Mucosa of stomach (tissue), 1 donor: ENCODE results near the gene SERAC1.

Source experiments
- H3K27me3 ChIP-seq: one replicate; pipeline ENCODE4 v1.7.0; 2013; ENCODE audit warnings: mild to moderate bottlenecking, low read length; ENCODE audit not compliant: control insufficient read depth, insufficient read depth
- H3K36me3 ChIP-seq: one replicate; pipeline ENCODE4 v1.7.0; 2013; ENCODE audit warnings: low read length; ENCODE audit not compliant: control insufficient read depth, insufficient read depth
- H3K4me1 ChIP-seq: one replicate; pipeline ENCODE4 v1.7.0; 2013; ENCODE audit warnings: mild to moderate bottlenecking, low read length; ENCODE audit not compliant: control insufficient read depth, insufficient read depth
- H3K4me3 ChIP-seq: one replicate; pipeline ENCODE4 v1.7.0; 2013; ENCODE audit warnings: low read length
- H3K9ac ChIP-seq: one replicate; pipeline ENCODE4 v1.7.0; 2013; ENCODE audit warnings: mild to moderate bottlenecking, low read length, moderate library complexity
- H3K9me3 ChIP-seq: one replicate; pipeline ENCODE4 v1.7.0; 2013; ENCODE audit warnings: mild to moderate bottlenecking, low read length, moderate library complexity; ENCODE audit not compliant: control insufficient read depth
- donor health status: Pancreatic carcinoma.

Gene SERAC1

GRCh38 chr6:158111987-158112386 is 56.1 kb downstream of the SERAC1 start:
- Histone ChIP-seq H3K9me3 (no peaks in the 10 kb centered on the region), H3K4me1 (no peaks in the 10 kb centered on the region), H3K9ac (no peak overlapping the region), H3K4me3 (no peak overlapping the region), H3K27me3 (no peaks in the 10 kb centered on the region), H3K36me3 (no peaks in the 10 kb centered on the region)

GRCh38 chr6:158110986-158111385 is 57.1 kb downstream of the SERAC1 start:
- H3K36me3 ChIP-seq = no peaks in the 10 kb centered on the region
- H3K4me3 ChIP-seq = no peak overlapping the region

DNA sequence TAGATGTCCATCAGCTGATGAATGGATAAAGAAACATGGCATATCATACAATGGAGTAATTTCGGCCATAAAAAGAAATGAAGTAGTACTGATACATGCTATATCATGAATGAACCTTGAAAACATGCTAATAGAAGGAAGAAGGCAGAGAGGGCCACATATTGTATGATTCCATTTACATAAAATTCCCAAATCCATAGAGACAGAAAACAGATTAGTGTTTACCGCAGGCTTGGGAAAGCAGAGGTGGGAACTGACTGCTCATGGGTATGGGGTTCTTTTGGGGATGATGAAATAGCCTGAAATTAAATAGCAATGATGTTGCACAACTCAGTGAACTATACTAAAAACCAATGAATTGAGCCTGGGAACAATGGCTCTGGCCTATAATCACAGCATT is 58.3 kb downstream of the SERAC1 start:
- H3K4me3 ChIP-seq = no peak overlapping the region
- H3K4me1 ChIP-seq = no peaks in the 10 kb centered on the region
- no peaks in the 10 kb centered on the region for H3K36me3 ChIP-seq
- no peaks in the 10 kb centered on the region for H3K27me3 ChIP-seq
- no peaks in the 10 kb centered on the region for H3K9me3 ChIP-seq
- no peak overlapping the region for H3K9ac ChIP-seq

More at GRCh38 chr6:158110986-158111385, 57.1 kb downstream of the SERAC1 start:
- Histone ChIP-seq H3K4me1 (no peaks in the 10 kb centered on the region), H3K9ac (no peak overlapping the region), H3K27me3 (no peaks in the 10 kb centered on the region), H3K9me3 (no peaks in the 10 kb centered on the region)

DNA sequence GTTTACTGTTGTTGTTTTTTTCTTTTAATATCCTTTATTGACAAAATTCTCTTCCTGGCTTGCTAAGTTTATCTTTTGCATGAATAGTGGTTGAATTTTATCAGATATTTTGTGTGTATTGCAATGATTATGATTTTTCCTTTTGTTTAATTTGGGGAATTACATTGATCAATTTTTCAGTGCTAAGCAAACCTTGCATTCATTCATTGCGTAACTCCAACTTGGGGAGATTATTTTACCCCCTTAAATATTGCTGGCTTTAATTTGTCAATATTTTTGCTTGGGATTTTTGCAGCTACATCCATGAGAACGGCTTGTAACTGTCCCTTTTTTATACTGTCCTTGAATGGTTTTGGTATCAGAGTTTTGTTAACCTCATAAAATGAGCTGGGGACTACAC is 63.4 kb downstream of the SERAC1 start:
- Histone ChIP-seq H3K36me3 (no peaks in the 10 kb centered on the region), H3K4me3 (no peak overlapping the region), H3K9me3 (no peaks in the 10 kb centered on the region), H3K4me1 (no peaks in the 10 kb centered on the region), H3K27me3 (no peaks in the 10 kb centered on the region), H3K9ac (no peak overlapping the region)

DNA sequence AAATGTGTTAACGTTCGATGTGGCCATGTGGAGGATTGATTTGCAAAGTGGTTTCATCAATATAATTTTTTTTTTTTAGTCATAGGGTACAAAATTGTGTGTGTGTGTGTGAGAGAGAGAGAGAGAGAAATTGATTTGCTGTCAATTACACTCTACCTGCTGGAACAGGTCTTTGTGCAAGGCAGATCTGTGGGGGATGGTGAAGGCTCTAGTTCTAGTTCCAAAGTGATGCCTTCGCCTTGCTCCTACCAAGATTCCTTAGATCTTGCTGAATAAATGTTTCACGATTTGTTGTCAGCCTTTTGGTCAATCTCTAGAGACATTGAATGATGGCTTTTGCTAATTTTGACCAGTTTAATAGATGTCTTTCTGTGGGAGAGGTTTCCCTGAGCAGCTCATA is 64.8 kb downstream of the SERAC1 start:
- Histone ChIP-seq H3K4me3 (no peak overlapping the region), H3K9ac (no peak overlapping the region), H3K4me1 (no peaks in the 10 kb centered on the region), H3K36me3 (no peaks in the 10 kb centered on the region), H3K9me3 (no peaks in the 10 kb centered on the region), H3K27me3 (no peaks in the 10 kb centered on the region)

DNA sequence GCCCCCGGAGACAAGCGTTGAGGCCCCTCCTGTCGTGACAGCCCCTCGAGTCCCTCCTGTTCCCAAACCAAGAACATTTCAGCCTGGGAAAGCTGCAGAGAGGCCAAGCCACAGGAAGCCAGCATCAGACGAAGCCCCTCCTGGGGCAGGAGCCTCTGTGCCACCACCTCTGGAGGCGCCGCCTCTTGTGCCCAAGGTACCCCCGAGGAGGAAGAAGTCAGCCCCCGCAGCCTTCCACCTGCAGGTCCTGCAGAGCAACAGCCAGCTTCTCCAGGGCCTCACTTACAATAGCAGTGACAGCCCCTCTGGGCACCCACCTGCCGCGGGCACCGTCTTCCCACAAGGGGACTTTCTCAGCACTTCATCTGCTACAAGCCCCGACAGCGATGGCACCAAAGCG is 72.4 kb downstream of the SERAC1 start:
- Histone ChIP-seq H3K4me1 (no peaks in the 10 kb centered on the region), H3K9ac (no peak overlapping the region), H3K36me3 (peaks cover 4% of the 10 kb centered on the region), H3K4me3 (no peak overlapping the region), H3K27me3 (no peaks in the 10 kb centered on the region), H3K9me3 (no peaks in the 10 kb centered on the region)

GRCh38 chr6:158095031-158095430 is 73.0 kb downstream of the SERAC1 start:
- Histone ChIP-seq H3K4me1 (no peaks in the 10 kb centered on the region), H3K36me3 (peaks cover 4% of the 10 kb centered on the region), H3K27me3 (no peaks in the 10 kb centered on the region), H3K4me3 (no peak overlapping the region), H3K9ac (no peak overlapping the region), H3K9me3 (no peaks in the 10 kb centered on the region)

GRCh38 chr6:158092806-158093205 is 75.3 kb downstream of the SERAC1 start:
- Histone ChIP-seq H3K4me3 (no peak overlapping the region), H3K36me3 (peaks cover 4% of the 10 kb centered on the region), H3K27me3 (no peaks in the 10 kb centered on the region), H3K9me3 (no peaks in the 10 kb centered on the region), H3K4me1 (no peaks in the 10 kb centered on the region), H3K9ac (no peak overlapping the region)

DNA sequence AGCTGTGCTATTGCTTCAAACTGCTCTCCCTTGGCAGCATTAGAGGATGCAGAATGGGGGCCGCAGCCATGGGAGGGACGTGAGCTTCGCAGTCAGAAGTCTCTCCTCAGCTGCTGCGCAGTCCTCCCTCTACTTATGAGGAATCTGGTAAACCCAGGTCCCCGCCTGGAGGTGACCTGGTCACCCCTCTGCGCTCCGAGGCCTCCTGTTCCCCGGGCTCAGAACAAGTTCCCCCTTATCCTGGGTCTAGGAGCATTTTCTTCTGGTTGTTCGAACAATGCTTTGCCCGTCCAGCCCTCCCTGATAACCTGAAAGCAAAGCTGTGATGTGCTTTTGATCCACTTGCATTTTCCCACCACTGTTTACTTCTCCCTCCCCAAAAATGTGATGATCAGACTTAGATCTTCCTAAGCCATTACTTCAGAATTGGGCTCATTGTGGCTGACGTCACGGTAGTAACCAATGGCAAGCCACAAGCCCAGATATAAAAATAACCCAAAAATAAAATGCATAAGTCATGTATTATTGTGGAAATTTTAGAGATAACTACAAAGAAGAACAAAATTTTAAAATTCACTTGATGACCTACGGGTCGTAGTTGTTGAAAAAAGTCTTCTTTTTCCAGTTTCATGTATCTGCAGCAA is 80.7 kb downstream of the SERAC1 start:
- Histone ChIP-seq H3K9me3 (no peaks in the 10 kb centered on the region), H3K9ac (no peak overlapping the region), H3K4me3 (no peak overlapping the region), H3K27me3 (no peaks in the 10 kb centered on the region), H3K4me1 (no peaks in the 10 kb centered on the region), H3K36me3 (no peaks in the 10 kb centered on the region)

DNA sequence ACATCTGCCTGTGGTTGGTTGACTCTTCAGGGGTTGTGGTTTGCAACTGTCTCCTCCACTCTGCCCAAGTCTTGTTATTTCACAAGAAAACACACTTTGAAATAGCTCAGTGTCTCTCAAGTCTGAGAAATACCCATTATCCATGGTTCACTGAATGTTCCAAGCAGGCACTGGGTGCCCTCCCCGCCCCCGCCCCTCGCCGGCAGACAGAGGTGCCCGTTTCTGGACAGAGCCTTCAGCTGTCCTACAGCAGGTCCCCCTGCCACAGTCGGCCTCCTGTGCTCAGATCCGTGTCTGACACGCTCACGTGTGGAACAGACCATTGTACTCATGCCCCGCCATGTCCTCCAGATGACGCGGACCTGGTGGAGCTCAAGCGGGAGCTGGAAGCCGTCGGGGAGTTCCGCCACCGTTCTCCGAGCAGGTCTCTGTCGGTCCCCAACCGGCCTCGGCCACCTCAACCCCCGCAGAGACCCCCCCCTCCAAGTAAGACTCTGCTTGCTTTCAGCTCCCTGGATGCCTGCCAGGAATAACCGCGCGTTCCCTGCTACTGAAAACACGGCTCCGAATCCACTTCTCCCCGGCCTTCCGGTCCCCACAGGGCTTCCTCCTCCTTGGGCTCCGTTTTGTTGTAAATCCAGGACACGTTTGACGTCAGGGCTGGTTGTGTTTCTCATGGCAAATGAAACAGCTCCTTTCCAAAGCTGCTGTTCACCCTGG is 81.4 kb downstream of the SERAC1 start:
- Histone ChIP-seq H3K4me1 (no peaks in the 10 kb centered on the region), H3K4me3 (no peak overlapping the region), H3K9ac (no peak overlapping the region), H3K27me3 (no peaks in the 10 kb centered on the region), H3K9me3 (no peaks in the 10 kb centered on the region), H3K36me3 (no peaks in the 10 kb centered on the region)

DNA sequence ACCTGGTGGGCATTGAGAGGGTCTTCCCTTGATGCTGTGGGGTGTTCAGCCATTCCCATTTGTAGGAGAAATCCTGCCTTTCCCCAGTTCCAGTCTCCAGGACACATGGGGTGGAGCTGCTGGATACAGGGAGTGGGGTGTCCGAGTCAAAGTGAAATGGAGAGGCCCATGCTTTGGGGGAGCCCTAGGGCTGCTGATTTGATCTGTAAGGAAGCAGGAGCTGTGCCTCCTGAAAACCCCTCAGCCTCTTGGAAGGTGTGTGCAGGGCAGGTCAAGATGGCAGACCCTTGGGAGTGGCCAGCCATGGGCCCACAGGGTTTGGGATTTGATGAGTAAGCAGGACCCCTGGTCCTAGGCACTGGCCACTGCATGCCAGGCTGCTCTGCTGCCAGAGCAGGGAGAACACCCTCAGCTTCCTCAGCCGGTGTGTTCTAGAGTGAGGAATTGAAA is 82.0 kb downstream of the SERAC1 start:
- H3K9me3 ChIP-seq = no peaks in the 10 kb centered on the region
- H3K4me3 ChIP-seq = no peak overlapping the region
- H3K36me3 ChIP-seq = no peaks in the 10 kb centered on the region

DNA sequence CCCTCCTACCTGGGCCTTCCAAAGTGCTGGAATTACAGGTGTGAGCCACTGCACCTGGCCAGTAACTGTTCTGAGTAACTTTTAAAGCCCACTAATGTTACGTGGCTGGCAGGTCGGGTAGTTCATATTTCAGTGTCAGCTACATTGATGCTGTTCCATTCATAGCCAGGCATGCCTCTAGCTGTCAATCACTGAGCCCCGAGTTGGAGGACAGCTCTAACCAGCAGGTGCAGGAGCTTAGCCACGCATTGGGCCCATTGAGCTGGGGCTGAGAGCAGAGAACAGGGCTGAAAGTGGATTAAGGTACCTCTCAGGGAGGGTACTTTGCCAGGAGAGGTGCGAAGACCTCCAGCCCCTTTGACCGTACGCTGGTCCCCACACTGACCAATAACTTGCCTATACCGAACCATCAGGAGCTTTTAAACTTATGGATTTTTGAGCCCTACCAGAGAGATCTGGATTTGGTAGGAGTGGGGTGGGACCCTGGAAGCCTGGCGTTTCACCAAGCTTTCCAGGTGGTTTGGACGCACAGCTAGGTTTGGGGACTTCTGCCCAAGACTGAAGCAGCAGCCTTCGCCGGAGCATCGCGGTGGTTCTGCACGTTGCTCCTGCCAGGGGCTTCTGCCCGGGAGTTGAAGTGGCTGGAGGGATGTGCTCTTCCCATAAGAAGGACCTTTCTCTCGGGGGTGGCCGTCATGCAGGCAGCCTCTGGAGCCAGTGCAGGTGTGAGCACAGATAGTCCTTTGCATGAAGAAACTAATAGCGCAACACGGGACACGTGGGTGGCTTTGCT is 82.6 kb downstream of the SERAC1 start:
- no peaks in the 10 kb centered on the region for H3K9me3 ChIP-seq
- no peaks in the 10 kb centered on the region for H3K36me3 ChIP-seq
- no peaks in the 10 kb centered on the region for H3K4me1 ChIP-seq
- H3K4me3 ChIP-seq = no peak overlapping the region
- no peak overlapping the region for H3K9ac ChIP-seq
- no peaks in the 10 kb centered on the region for H3K27me3 ChIP-seq

More for the DNA sequence above, 82.0 kb downstream of the SERAC1 start:
- Histone ChIP-seq H3K27me3 (no peaks in the 10 kb centered on the region), H3K4me1 (no peaks in the 10 kb centered on the region), H3K9ac (no peak overlapping the region)
